GM23338 (cell line): Measurements from ENCODE around the gene CER1. TPM values are rescaled to one million over a fixed set of nuclear protein-coding genes. Genes with fewer than 3 reads are reported as not detected.

ENCODE experiments used
- ATAC-seq: fragments of 200-7000 bp; cut with Tn5 transposase; 3 replicates; pipeline ENCODE4 v1.9.1; 2020
- DNase-seq: peaks from one replicate; pipeline ENCODE4 v3.0.0-alpha.2; 2015; ENCODE audit warnings: low spot score
- H2AFZ ChIP-seq: fragments of 200-600 bp; sonication (generic); 2 replicates; pipeline ENCODE4 v1.8.0; 2016; ENCODE audit warnings: antibody characterized with exemption, mild to moderate bottlenecking, moderate library complexity
- H3F3A ChIP-seq: fragments of 200-600 bp; sonication (generic); replicated peaks from 2 replicates; pipeline ENCODE4 v1.8.0; 2017; ENCODE audit warnings: antibody characterized with exemption, mixed run types, low read depth
- H3K27ac ChIP-seq: fragments of 200-600 bp; sonication (generic); 2 replicates; pipeline ENCODE4 v1.6.1; 2016; ENCODE audit warnings: low read depth
- H3K27me3 ChIP-seq: fragments of 200-600 bp; sonication (generic); 2 replicates; pipeline ENCODE4 v1.8.0; 2016; ENCODE audit warnings: mild to moderate bottlenecking, mixed run types, moderate library complexity; ENCODE audit not compliant: insufficient read depth
- H3K36me3 ChIP-seq: fragments of 200-600 bp; sonication (generic); 2 replicates; pipeline ENCODE4 v1.8.0; 2016; ENCODE audit warnings: mild to moderate bottlenecking; ENCODE audit not compliant: insufficient read depth
- H3K4me1 ChIP-seq: fragments of 200-600 bp; sonication (generic); 2 replicates; pipeline ENCODE4 v1.8.0; 2016; ENCODE audit warnings: mild to moderate bottlenecking, moderate library complexity; ENCODE audit not compliant: insufficient read depth
- H3K4me2 ChIP-seq: fragments of 200-600 bp; sonication (generic); 2 replicates; pipeline ENCODE4 v1.7.1; 2017; ENCODE audit warnings: mixed run types
- H3K4me3 ChIP-seq: fragments of 200-600 bp; sonication (generic); 2 replicates; pipeline ENCODE4 v1.6.1; 2016; ENCODE audit warnings: mixed run types
- H3K79me2 ChIP-seq: fragments of 200-600 bp; sonication (generic); replicated peaks from 2 replicates; pipeline ENCODE4 v1.8.0; 2017; ENCODE audit warnings: mild to moderate bottlenecking; ENCODE audit not compliant: insufficient read depth
- H3K9me2 ChIP-seq: fragments of 200-600 bp; sonication (generic); 2 replicates; pipeline ENCODE4 v1.8.0; 2017; ENCODE audit not compliant: insufficient read depth
- H4K20me1 ChIP-seq: fragments of 200-600 bp; sonication (generic); replicated peaks from 2 replicates; pipeline ENCODE4 v1.8.0; 2017; ENCODE audit warnings: mild to moderate bottlenecking; ENCODE audit not compliant: insufficient read depth
- H3K27ac Mint-ChIP-seq: 2 replicates; pipeline ENCODE4 v1.8.0; 2020; ENCODE audit warnings: inconsistent platforms, mild to moderate bottlenecking, moderate library complexity, mixed read lengths
- H3K27me3 Mint-ChIP-seq: 3 replicates; pipeline ENCODE4 v1.8.0; 2022; ENCODE audit warnings: low read depth, mild to moderate bottlenecking, moderate library complexity, mixed read lengths, inconsistent platforms; ENCODE audit not compliant: insufficient read depth, poor library complexity
- H3K36me3 Mint-ChIP-seq: 3 replicates; pipeline ENCODE4 v1.8.0; 2021; ENCODE audit warnings: low read depth, mild to moderate bottlenecking, inconsistent platforms, moderate library complexity, mixed read lengths
- H3K4me1 Mint-ChIP-seq: 3 replicates; pipeline ENCODE4 v1.8.0; 2020; ENCODE audit warnings: mild to moderate bottlenecking, inconsistent platforms, mixed read lengths
- H3K4me3 Mint-ChIP-seq: 3 replicates; pipeline ENCODE4 v1.8.0; 2021; ENCODE audit warnings: moderate library complexity, mild to moderate bottlenecking, inconsistent platforms, mixed read lengths
- H3K9me3 Mint-ChIP-seq: 3 replicates; pipeline ENCODE4 v1.8.0; 2020; ENCODE audit warnings: moderate library complexity, mild to moderate bottlenecking, inconsistent platforms, mixed read lengths
- CREB1 ChIP-seq: fragments of 250-450 bp; sonication (Bioruptor Pico); IDR thresholded peaks from 2 replicates; pipeline ENCODE4 v1.5.0; 2020; ENCODE audit warnings: low read depth, mild to moderate bottlenecking, moderate library complexity
- EZH2phosphoT487 ChIP-seq: fragments of 200-600 bp; sonication (generic); IDR thresholded peaks from one replicate; pipeline ENCODE4 v1.8.1; 2018; ENCODE audit warnings: antibody characterized with exemption; ENCODE audit not compliant: unreplicated experiment
- JUNB ChIP-seq: IDR thresholded peaks from one replicate; pipeline ENCODE4 v1.6.1; 2016; ENCODE audit warnings: antibody characterized with exemption; ENCODE audit not compliant: unreplicated experiment
- POLR2AphosphoS5 ChIP-seq: IDR thresholded peaks from 2 replicates; pipeline ENCODE4 v1.6.1; 2016; ENCODE audit warnings: antibody characterized with exemption, low read depth
- REST ChIP-seq: IDR thresholded peaks from one replicate; pipeline ENCODE4 v1.6.1; 2018; ENCODE audit warnings: antibody characterized with exemption; ENCODE audit not compliant: unreplicated experiment
- ZNF114 ChIP-seq: fragments of 250-450 bp; sonication (Bioruptor Pico); IDR thresholded peaks from 2 replicates; pipeline ENCODE4 v1.5.0; 2020; ENCODE audit warnings: mild to moderate bottlenecking, moderate library complexity
- polyA plus RNA-seq: library from polyadenylated mRNA; unstranded; fragments of >200 nt; fragmentation: Nextera tagmentation; extraction: Ambion mirVana; gene quantifications from 2 replicates; pipeline ENCODE4 v1.2.1, GENCODE V29; 2016
- total RNA-seq: library from RNA; depleted of rRNA; stranded (reverse); fragments of >200 nt; shearing (Covaris generic); gene quantifications from 2 replicates; pipeline ENCODE4 v1.2.3, GENCODE V29; 2014
- TF ChIP-seq, protein P1 (sequence below): fragments of 250-450 bp; sonication (Bioruptor Pico); IDR thresholded peaks from 2 replicates; pipeline ENCODE4 v1.5.0; 2020; ENCODE audit warnings: mild to moderate bottlenecking, moderate library complexity
- TF ChIP-seq, protein P2 (sequence below), 2 experiments: fragments of 200-600 bp in 1 of 2; sonication (generic) in 1 of 2; conservative IDR thresholded peaks; 2 replicates each; pipeline versions ENCODE4 v1.5.1 to v1.6.1; 2016 to 2017; ENCODE audit warnings: antibody characterized with exemption in 2 of 2, low read depth in 2 of 2, mild to moderate bottlenecking in 2 of 2, moderate library complexity in 1 of 2

Gene CER1
- total and polyA plus RNA-seq, 2 experiments from 2014 or later, result 0.73 to 4.4 TPM

DNA sequence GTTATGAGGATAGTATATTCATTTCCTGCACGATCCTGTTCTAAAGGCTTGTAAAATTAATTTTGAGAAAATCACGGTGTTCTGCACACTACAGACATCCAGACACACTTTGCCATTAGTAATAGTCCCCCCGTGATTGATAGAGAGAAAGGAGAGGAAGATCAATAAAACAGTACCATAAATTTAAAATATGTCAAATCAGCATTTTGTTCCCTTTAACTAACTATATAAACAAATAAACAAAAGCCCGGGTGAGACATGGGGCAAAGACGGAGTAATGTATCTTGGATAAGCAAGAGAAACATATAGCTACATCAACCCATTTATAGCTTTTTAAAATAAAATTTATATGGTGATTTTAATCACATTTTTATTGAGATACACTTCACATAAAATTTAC, 10.6 kb upstream of the CER1 start (continued):
- TF ChIP-seq, protein P1, sequence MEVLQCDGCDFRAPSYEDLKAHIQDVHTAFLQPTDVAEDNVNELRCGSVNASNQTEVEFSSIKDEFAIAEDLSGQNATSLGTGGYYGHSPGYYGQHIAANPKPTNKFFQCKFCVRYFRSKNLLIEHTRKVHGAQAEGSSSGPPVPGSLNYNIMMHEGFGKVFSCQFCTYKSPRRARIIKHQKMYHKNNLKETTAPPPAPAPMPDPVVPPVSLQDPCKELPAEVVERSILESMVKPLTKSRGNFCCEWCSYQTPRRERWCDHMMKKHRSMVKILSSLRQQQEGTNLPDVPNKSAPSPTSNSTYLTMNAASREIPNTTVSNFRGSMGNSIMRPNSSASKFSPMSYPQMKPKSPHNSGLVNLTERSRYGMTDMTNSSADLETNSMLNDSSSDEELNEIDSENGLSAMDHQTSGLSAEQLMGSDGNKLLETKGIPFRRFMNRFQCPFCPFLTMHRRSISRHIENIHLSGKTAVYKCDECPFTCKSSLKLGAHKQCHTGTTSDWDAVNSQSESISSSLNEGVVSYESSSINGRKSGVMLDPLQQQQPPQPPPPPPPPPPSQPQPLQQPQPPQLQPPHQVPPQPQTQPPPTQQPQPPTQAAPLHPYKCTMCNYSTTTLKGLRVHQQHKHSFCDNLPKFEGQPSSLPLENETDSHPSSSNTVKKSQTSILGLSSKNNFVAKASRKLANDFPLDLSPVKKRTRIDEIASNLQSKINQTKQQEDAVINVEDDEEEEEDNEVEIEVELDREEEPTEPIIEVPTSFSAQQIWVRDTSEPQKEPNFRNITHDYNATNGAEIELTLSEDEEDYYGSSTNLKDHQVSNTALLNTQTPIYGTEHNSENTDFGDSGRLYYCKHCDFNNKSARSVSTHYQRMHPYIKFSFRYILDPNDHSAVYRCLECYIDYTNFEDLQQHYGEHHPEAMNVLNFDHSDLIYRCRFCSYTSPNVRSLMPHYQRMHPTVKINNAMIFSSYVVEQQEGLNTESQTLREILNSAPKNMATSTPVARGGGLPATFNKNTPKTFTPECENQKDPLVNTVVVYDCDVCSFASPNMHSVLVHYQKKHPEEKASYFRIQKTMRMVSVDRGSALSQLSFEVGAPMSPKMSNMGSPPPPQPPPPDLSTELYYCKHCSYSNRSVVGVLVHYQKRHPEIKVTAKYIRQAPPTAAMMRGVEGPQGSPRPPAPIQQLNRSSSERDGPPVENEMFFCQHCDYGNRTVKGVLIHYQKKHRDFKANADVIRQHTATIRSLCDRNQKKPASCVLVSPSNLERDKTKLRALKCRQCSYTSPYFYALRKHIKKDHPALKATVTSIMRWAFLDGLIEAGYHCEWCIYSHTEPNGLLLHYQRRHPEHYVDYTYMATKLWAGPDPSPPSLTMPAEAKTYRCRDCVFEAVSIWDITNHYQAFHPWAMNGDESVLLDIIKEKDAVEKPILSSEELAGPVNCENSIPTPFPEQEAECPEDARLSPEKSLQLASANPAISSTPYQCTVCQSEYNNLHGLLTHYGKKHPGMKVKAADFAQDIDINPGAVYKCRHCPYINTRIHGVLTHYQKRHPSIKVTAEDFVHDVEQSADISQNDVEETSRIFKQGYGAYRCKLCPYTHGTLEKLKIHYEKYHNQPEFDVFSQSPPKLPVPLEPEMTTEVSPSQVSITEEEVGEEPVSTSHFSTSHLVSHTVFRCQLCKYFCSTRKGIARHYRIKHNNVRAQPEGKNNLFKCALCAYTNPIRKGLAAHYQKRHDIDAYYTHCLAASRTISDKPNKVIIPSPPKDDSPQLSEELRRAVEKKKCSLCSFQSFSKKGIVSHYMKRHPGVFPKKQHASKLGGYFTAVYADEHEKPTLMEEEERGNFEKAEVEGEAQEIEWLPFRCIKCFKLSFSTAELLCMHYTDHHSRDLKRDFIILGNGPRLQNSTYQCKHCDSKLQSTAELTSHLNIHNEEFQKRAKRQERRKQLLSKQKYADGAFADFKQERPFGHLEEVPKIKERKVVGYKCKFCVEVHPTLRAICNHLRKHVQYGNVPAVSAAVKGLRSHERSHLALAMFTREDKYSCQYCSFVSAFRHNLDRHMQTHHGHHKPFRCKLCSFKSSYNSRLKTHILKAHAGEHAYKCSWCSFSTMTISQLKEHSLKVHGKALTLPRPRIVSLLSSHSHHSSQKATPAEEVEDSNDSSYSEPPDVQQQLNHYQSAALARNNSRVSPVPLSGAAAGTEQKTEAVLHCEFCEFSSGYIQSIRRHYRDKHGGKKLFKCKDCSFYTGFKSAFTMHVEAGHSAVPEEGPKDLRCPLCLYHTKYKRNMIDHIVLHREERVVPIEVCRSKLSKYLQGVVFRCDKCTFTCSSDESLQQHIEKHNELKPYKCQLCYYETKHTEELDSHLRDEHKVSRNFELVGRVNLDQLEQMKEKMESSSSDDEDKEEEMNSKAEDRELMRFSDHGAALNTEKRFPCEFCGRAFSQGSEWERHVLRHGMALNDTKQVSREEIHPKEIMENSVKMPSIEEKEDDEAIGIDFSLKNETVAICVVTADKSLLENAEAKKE (CRISPR knock-in tag), result no peak
- TF ChIP-seq POLR2AphosphoS5, result no peak
- no peak for TF ChIP-seq CREB1 (CRISPR knock-in tag)
- TF ChIP-seq EZH2phosphoT487, result no peak
- TF ChIP-seq, protein P2, sequence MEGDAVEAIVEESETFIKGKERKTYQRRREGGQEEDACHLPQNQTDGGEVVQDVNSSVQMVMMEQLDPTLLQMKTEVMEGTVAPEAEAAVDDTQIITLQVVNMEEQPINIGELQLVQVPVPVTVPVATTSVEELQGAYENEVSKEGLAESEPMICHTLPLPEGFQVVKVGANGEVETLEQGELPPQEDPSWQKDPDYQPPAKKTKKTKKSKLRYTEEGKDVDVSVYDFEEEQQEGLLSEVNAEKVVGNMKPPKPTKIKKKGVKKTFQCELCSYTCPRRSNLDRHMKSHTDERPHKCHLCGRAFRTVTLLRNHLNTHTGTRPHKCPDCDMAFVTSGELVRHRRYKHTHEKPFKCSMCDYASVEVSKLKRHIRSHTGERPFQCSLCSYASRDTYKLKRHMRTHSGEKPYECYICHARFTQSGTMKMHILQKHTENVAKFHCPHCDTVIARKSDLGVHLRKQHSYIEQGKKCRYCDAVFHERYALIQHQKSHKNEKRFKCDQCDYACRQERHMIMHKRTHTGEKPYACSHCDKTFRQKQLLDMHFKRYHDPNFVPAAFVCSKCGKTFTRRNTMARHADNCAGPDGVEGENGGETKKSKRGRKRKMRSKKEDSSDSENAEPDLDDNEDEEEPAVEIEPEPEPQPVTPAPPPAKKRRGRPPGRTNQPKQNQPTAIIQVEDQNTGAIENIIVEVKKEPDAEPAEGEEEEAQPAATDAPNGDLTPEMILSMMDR (conservative IDR thresholded peaks at IDR 0.05; ENCODE audit: low read depth in 2 of 2), result no peak
- no peak for TF ChIP-seq JUNB
- TF ChIP-seq ZNF114, result no peak

DNA sequence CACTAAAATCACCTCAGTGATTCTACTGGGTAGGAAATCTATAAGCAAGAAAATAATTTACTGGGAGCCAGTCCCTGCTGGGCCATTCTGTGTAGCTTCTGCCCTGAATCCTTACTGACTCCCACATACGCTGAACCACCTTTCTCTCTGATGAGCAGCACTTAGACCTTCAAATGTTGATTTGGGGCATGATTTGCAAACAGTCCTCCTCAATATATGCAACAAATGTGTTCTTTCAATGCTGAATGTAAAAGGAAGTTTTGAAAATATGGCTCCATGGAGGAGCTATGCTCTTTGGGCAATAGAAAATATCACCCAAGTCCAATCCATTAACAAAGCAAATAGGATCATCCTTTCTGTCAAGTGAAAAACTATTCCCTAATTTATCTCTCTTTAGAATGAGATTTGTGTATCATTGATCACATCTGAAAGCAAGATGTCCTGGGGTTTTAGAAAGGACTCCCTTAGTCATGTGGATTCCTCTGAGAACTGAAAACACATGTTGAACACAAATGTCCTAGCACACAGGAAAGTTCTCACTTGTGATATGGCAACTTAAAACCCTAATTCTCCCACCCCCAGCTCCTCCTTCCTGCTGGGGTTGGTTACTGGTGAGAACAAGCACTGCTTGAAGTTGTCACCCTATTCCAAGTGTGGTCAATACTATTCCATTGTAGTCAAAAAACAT, 8.9 kb upstream of the CER1 start:
- DNase-seq, result no peak
- Mint-ChIP-seq H3K4me3 (no peak overlapping the region), H3K4me1 (no peaks in the 10 kb centered on the region), H3K9me3 (no peaks in the 10 kb centered on the region), H3K36me3 (no peaks in the 10 kb centered on the region), H3K27me3 (no peaks in the 10 kb centered on the region), H3K27ac (no peak overlapping the region)
- no peak overlapping the region for H3K4me3 ChIP-seq
- H3K9me2 ChIP-seq, result no peaks in the 10 kb centered on the region; the same call in 1 of the 2 replicates
- TF ChIP-seq REST (no peak), POLR2AphosphoS5 (no peak)
- no peaks in the 10 kb centered on the region for H3K36me3 ChIP-seq
- no peak overlapping the region for H2AFZ ChIP-seq
- H4K20me1 ChIP-seq, result no peaks in the 10 kb centered on the region
- ATAC-seq, result no peak
- H3K27ac ChIP-seq, result no peak overlapping the region
- no peaks in the 10 kb centered on the region for H3K4me1 ChIP-seq
- H3K79me2 ChIP-seq, result no peaks in the 10 kb centered on the region
- H3K4me2 ChIP-seq, result no peak overlapping the region
- no peaks in the 10 kb centered on the region for H3F3A ChIP-seq
- peaks cover 6% of the 10 kb centered on the region; the same call in 1 of the 2 replicates for H3K27me3 ChIP-seq
